Measurements from ENCODE around the gene PUM1.

- TF ChIP-seq CTCF (conservative IDR thresholded peaks at IDR 0.05 in 1 of 2, IDR thresholded peaks at IDR 0.05 in 1 of 2; ENCODE audit: extremely low read depth in 1 of 2, insufficient read depth in 1 of 2, low read depth in 1 of 2, low read length in 2 of 2) (no peak), EZH2 (IDR thresholded peaks at IDR 0.05; ENCODE audit: borderline replicate concordance, low read length) (no peak)
Observed at GRCh38 chr1:31054349-31054748, 11.2 kb downstream of the PUM1 start.
